CD4-positive, alpha-beta T cell (primary cell): ENCODE results near the gene GRM2. TPM values are rescaled to one million over a fixed set of nuclear protein-coding genes. Genes with fewer than 3 reads are reported as not detected.

Experiments used
- ATAC-seq: fragments of 200-7000 bp; cut with Tn5 transposase; one replicate; pipeline ENCODE4 v1.10.0; 2022; ENCODE audit warnings: mild to moderate bottlenecking; ENCODE audit not compliant: poor library complexity
- CTCF ChIA-PET: fragments of 350-600 bp; sonication (Branson Sonifier 250); formaldehyde crosslinking; loops from one replicate; lab custom pipeline; 2021; ENCODE audit warnings: antibody characterized with exemption, inconsistent platforms; lab: Charles Lee
- POLR2A ChIA-PET: fragments of 350-600 bp; sonication (Branson Sonifier 250); formaldehyde crosslinking; loops from one replicate; lab custom pipeline; 2021; ENCODE audit warnings: antibody characterized with exemption, inconsistent platforms; lab: Charles Lee
- DNase-seq, 14 experiments: peaks; one replicate each; pipeline ENCODE4 v3.0.0-alpha.2; 2013 to 2020; ENCODE audit warnings: mixed read lengths in 2 of 14
- H3K27ac ChIP-seq, 2 donors: one replicate each; pipeline versions ENCODE4 v1.5.1 to v1.7.0; 2013; ENCODE audit warnings: low read length in 2 of 2, low read depth in 1 of 2, mild to moderate bottlenecking in 1 of 2
- H3K27me3 ChIP-seq, 2 experiments: 1 replicate in 1 of 2; 2 replicates in 1 of 2; pipeline versions ENCODE4 v1.6.1 to v1.7.0; 2013; ENCODE audit warnings: low read length in 2 of 2, control low read depth in 1 of 2, mild to moderate bottlenecking in 1 of 2, moderate library complexity in 1 of 2; ENCODE audit not compliant: insufficient read depth in 2 of 2, control insufficient read depth in 1 of 2
- H3K36me3 ChIP-seq: one replicate; pipeline ENCODE4 v1.6.1; 2013; ENCODE audit warnings: low read length, control low read depth; ENCODE audit not compliant: insufficient read depth
- H3K4me1 ChIP-seq: one replicate; pipeline ENCODE4 v1.6.1; 2013; ENCODE audit warnings: low read length, control low read depth; ENCODE audit not compliant: insufficient read depth
- H3K4me3 ChIP-seq: one replicate; pipeline ENCODE4 v1.5.1; 2013; ENCODE audit warnings: mild to moderate bottlenecking, low read length, moderate library complexity
- H3K9me3 ChIP-seq, 2 experiments: 1 replicate in 1 of 2; 2 replicates in 1 of 2; pipeline versions ENCODE4 v1.6.1 to v1.7.0; 2013; ENCODE audit warnings: low read length in 2 of 2, mild to moderate bottlenecking in 2 of 2, control low read depth in 1 of 2, moderate library complexity in 1 of 2; ENCODE audit not compliant: control insufficient read depth in 1 of 2, insufficient read depth in 1 of 2
- H3K27ac Mint-ChIP-seq: one replicate; pipeline ENCODE4 v1.8.0; 2020; ENCODE audit warnings: mixed read lengths
- H3K27me3 Mint-ChIP-seq: one replicate; pipeline ENCODE4 v1.8.0; 2021; ENCODE audit warnings: mixed read lengths
- H3K36me3 Mint-ChIP-seq: one replicate; pipeline ENCODE4 v1.8.0; 2021; ENCODE audit warnings: low read depth, mixed read lengths
- H3K4me1 Mint-ChIP-seq: one replicate; pipeline ENCODE4 v1.8.0; 2021; ENCODE audit warnings: low read depth, mixed read lengths
- H3K4me3 Mint-ChIP-seq: one replicate; pipeline ENCODE4 v1.8.0; 2020; ENCODE audit warnings: mild to moderate bottlenecking, mixed read lengths
- H3K9me3 Mint-ChIP-seq: one replicate; pipeline ENCODE4 v1.8.0; 2020; ENCODE audit warnings: mixed read lengths
- intact Hi-C, 2 experiments: fragments of 100-400 bp; cut with DNase I in 1 of 2; cut with micrococcal nuclease in 1 of 2; formaldehyde crosslinking; loops; one replicate each; pipeline versions ENCODE4 v1.15.1 to v1.9.0; 2023 to 2025; cut with DNase I, micrococcal nuclease
- total RNA-seq, 174 experiments: library from RNA in 2 of 174; stranded (reverse) in 2 of 174; gene quantifications; one replicate each; pipeline ENCODE4 v1.2.3 and lab custom pipeline; 2021 to 2026
- TF ChIP-seq, protein P1 (sequence below): fragments of 200-600 bp; IDR thresholded peaks from one replicate; pipeline ENCODE4 v1.8.0; 2022; ENCODE audit warnings: antibody characterized with exemption, mild to moderate bottlenecking

Gene GRM2
- total RNA-seq, 2 experiments from 2014 or later, result 4.1 to 4.2 TPM

GRCh38 chr3:51722362-51722761 is 15.5 kb downstream of the GRM2 start:
- peak overlapping the region; percentile 36 for H3K27ac Mint-ChIP-seq
- no peaks in the 10 kb centered on the region for H3K9me3 Mint-ChIP-seq
- no peaks in the 10 kb centered on the region for H3K27me3 Mint-ChIP-seq
- peaks cover 40% of the 10 kb centered on the region for H3K4me1 Mint-ChIP-seq
- ChIA-PET CTCF (no interaction called here), POLR2A (no interaction called here)
- H3K36me3 Mint-ChIP-seq, result no peaks in the 10 kb centered on the region
- TF ChIP-seq, protein P1, sequence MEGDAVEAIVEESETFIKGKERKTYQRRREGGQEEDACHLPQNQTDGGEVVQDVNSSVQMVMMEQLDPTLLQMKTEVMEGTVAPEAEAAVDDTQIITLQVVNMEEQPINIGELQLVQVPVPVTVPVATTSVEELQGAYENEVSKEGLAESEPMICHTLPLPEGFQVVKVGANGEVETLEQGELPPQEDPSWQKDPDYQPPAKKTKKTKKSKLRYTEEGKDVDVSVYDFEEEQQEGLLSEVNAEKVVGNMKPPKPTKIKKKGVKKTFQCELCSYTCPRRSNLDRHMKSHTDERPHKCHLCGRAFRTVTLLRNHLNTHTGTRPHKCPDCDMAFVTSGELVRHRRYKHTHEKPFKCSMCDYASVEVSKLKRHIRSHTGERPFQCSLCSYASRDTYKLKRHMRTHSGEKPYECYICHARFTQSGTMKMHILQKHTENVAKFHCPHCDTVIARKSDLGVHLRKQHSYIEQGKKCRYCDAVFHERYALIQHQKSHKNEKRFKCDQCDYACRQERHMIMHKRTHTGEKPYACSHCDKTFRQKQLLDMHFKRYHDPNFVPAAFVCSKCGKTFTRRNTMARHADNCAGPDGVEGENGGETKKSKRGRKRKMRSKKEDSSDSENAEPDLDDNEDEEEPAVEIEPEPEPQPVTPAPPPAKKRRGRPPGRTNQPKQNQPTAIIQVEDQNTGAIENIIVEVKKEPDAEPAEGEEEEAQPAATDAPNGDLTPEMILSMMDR, result no peak
- no peaks in the 10 kb centered on the region for H3K9me3 ChIP-seq
- no peak overlapping the region for H3K4me3 ChIP-seq
- H3K36me3 ChIP-seq, result no peaks in the 10 kb centered on the region
- intact Hi-C loops, result no loop called here
- no peaks in the 10 kb centered on the region for H3K27me3 ChIP-seq
- ATAC-seq, result no peak
- no peak overlapping the region for H3K27ac ChIP-seq
- H3K4me3 Mint-ChIP-seq, result no peak overlapping the region
- H3K4me1 ChIP-seq, result peaks cover 29% of the 10 kb centered on the region
- no peak for DNase-seq

DNA sequence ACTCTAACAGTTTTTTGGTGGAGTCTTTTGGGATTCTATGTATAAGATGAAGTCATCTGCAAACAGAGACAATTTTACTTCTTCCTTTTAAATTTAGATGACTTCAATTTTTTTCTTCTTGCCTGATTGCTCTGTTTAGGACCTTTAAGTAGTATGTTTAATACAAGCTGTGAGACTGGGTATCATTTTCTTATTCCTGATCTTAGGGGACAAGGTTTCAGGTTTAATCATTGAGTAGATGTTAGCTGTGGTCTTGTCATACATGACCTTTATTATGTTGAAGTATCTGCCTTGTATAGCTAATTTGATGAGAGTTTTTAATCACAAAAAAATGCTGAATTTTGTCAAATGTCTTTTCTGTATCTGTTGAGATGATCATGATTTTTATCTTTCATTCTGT is 20.6 kb downstream of the GRM2 start:
- H3K36me3 ChIP-seq, result no peaks in the 10 kb centered on the region
- H3K4me1 Mint-ChIP-seq, result peaks cover 2% of the 10 kb centered on the region
- H3K27me3 Mint-ChIP-seq, result no peaks in the 10 kb centered on the region
- ChIA-PET POLR2A (no interaction called here), CTCF (no interaction called here)
- ATAC-seq (no peak), DNase-seq (no peak)
- no peak overlapping the region for H3K27ac ChIP-seq
- intact Hi-C loops, result no loop called here
- H3K4me3 Mint-ChIP-seq, result no peak overlapping the region
- no peaks in the 10 kb centered on the region for H3K9me3 Mint-ChIP-seq
- H3K9me3 ChIP-seq, result no peaks in the 10 kb centered on the region
- no peaks in the 10 kb centered on the region for H3K36me3 Mint-ChIP-seq
- no peaks in the 10 kb centered on the region for H3K27me3 ChIP-seq
- no peak overlapping the region for H3K4me3 ChIP-seq
- no peaks in the 10 kb centered on the region for H3K4me1 ChIP-seq
- TF ChIP-seq, protein P1, result no peak
- H3K27ac Mint-ChIP-seq, result no peak overlapping the region

GRCh38 chr3:51729042-51729633 is 22.3 kb downstream of the GRM2 start:
- no peak for ATAC-seq
- Mint-ChIP-seq H3K4me1 (peaks cover 2% of the 10 kb centered on the region), H3K36me3 (no peaks in the 10 kb centered on the region), H3K9me3 (no peaks in the 10 kb centered on the region), H3K27ac (no peak overlapping the region), H3K4me3 (no peak overlapping the region), H3K27me3 (no peaks in the 10 kb centered on the region)
- TF ChIP-seq, protein P1, result no peak
- H3K4me1 ChIP-seq, result no peaks in the 10 kb centered on the region
- DNase-seq, result no peak
- no peaks in the 10 kb centered on the region for H3K27me3 ChIP-seq
- H3K9me3 ChIP-seq, result no peaks in the 10 kb centered on the region
- POLR2A ChIA-PET, result no interaction called here
- no peaks in the 10 kb centered on the region for H3K36me3 ChIP-seq
- H3K4me3 ChIP-seq, result no peak overlapping the region
- CTCF ChIA-PET, result no interaction called here
- no peak overlapping the region for H3K27ac ChIP-seq
- intact Hi-C loops, result no loop called here
